Kidney (tissue), 14 donors: ENCODE results near the gene TTLL7. TPM values are rescaled to one million over a fixed set of nuclear protein-coding genes. Genes with fewer than 3 reads are reported as not detected.

Experiments
- DNase-seq, 5 donors: peaks; one replicate each; pipeline ENCODE4 v3.0.0-alpha.2; 2013 to 2020
- FAIRE-seq: peaks from 2 replicates; lab custom pipeline; 2012; peaks lifted over from hg19 to GRCh38; lab: Jason Lieb, UNC
- H3K27ac ChIP-seq, 2 donors: one replicate each; pipeline ENCODE4 v1.7.0; 2013; ENCODE audit warnings: low read depth in 2 of 2, low read length in 2 of 2, inconsistent platforms in 1 of 2
- H3K27me3 ChIP-seq: one replicate; pipeline ENCODE4 v1.7.1; 2013; ENCODE audit warnings: low read length, inconsistent platforms; ENCODE audit not compliant: control insufficient read depth, insufficient read depth
- H3K36me3 ChIP-seq, 3 donors: one replicate each; pipeline versions ENCODE4 v1.7.0 to v1.7.1; 2013; ENCODE audit warnings: low read length in 3 of 3, control low read depth in 1 of 3, inconsistent platforms in 1 of 3; ENCODE audit not compliant: insufficient read depth in 3 of 3, control insufficient read depth in 2 of 3
- H3K4me1 ChIP-seq, 3 donors: one replicate each; pipeline versions ENCODE4 v1.7.0 to v1.7.1; 2013; ENCODE audit warnings: low read length in 3 of 3, inconsistent platforms in 1 of 3, low read depth in 1 of 3; ENCODE audit not compliant: control insufficient read depth in 2 of 3, insufficient read depth in 2 of 3
- H3K4me3 ChIP-seq, 3 donors: one replicate each; pipeline versions ENCODE4 v1.7.0 to v1.8.1; 2013; ENCODE audit warnings: low read length in 3 of 3, control low read depth in 1 of 3, inconsistent platforms in 1 of 3
- H3K9ac ChIP-seq, 3 donors: one replicate each; pipeline versions ENCODE4 v1.7.0 to v1.7.1; 2013; ENCODE audit warnings: low read length in 3 of 3, control low read depth in 1 of 3, inconsistent platforms in 1 of 3
- H3K9me3 ChIP-seq, 3 donors: one replicate each; pipeline versions ENCODE4 v1.7.0 to v1.7.1; 2013; ENCODE audit warnings: low read length in 3 of 3, control low read depth in 1 of 3, inconsistent platforms in 1 of 3; ENCODE audit not compliant: control insufficient read depth in 2 of 3, insufficient read depth in 1 of 3
- intact Hi-C: fragments of 100-400 bp; cut with DNase I; formaldehyde crosslinking; loops from one replicate; pipeline ENCODE4 v1.11.1; 2022
- polyA plus RNA-seq: library from polyadenylated mRNA; stranded (reverse); fragments of 350-450 nt; fragmentation: Illumina TruSeq; extraction: RNeasy Lipid Tissue Mini Kit (QIAGEN cat#74804); gene quantifications from one replicate; pipeline ENCODE4 v1.2.3, GENCODE V29; 2014; ENCODE audit warnings: low read depth, low replicate concordance; ENCODE audit not compliant: insufficient read depth
- total RNA-seq: library from RNA; stranded (reverse); fragmentation: NEBNext Ultra II Directional; extraction: Animal tissue kit (Norgen Biotek cat#: 25700); gene quantifications from one replicate; pipeline ENCODE4 v1.2.1, GENCODE V29; 2021
- TF ChIP-seq, protein P1 (sequence below): IDR thresholded peaks from 3 replicates; pipeline ENCODE4 v1.5.1; 2012; ENCODE audit warnings: mild to moderate bottlenecking, moderate library complexity, borderline replicate concordance; ENCODE audit not compliant: insufficient read depth; ENCODE audit errors: extremely low read depth
- donor health status: control.
- donor health status: control.
- donor health status: control.
- donor health status: control.
- donor health status: control.
- donor health status: DM: yes; HTN: yes; CAD: no.
- donor health status: Normal renal cell carcinoma (clear cell type).

Gene TTLL7
- total and polyA plus RNA-seq, 2 donors from 2014 or later: 2.3 to 7.0 TPM

DNA sequence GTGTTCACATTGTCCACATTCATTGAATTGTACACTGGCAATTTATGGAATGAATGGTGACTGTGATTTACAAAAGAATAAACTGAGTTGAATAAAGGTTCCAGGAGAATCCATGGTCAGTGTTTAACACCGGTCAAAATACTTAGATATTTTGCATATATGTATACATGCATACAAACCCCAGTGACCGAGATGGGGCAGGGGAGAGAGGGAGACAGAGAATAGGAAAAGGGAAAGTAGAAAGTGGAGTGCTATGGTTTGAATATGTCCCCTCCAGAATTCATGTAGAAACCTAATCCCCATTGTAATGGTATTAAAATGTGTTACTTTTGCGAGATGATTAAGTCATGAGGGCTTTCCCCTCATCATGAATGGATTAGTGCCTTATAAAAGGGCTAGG is 154.4 kb downstream of the TTLL7 start:
- H3K27me3 ChIP-seq: no peaks in the 10 kb centered on the region
- FAIRE-seq: no peak
- H3K9me3 ChIP-seq: no peaks in the 10 kb centered on the region
- TF ChIP-seq, protein P1, sequence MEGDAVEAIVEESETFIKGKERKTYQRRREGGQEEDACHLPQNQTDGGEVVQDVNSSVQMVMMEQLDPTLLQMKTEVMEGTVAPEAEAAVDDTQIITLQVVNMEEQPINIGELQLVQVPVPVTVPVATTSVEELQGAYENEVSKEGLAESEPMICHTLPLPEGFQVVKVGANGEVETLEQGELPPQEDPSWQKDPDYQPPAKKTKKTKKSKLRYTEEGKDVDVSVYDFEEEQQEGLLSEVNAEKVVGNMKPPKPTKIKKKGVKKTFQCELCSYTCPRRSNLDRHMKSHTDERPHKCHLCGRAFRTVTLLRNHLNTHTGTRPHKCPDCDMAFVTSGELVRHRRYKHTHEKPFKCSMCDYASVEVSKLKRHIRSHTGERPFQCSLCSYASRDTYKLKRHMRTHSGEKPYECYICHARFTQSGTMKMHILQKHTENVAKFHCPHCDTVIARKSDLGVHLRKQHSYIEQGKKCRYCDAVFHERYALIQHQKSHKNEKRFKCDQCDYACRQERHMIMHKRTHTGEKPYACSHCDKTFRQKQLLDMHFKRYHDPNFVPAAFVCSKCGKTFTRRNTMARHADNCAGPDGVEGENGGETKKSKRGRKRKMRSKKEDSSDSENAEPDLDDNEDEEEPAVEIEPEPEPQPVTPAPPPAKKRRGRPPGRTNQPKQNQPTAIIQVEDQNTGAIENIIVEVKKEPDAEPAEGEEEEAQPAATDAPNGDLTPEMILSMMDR: no peak
- peaks cover 0 to 2% (median 0%) of the 10 kb centered on the region in 3 donors for H3K4me1 ChIP-seq
- intact Hi-C loops: no loop called here
- DNase-seq: no peak
- H3K36me3 ChIP-seq: no peaks in the 10 kb centered on the region
- H3K4me3 ChIP-seq: no peak overlapping the region
- no peak overlapping the region for H3K27ac ChIP-seq
- no peak overlapping the region for H3K9ac ChIP-seq

DNA sequence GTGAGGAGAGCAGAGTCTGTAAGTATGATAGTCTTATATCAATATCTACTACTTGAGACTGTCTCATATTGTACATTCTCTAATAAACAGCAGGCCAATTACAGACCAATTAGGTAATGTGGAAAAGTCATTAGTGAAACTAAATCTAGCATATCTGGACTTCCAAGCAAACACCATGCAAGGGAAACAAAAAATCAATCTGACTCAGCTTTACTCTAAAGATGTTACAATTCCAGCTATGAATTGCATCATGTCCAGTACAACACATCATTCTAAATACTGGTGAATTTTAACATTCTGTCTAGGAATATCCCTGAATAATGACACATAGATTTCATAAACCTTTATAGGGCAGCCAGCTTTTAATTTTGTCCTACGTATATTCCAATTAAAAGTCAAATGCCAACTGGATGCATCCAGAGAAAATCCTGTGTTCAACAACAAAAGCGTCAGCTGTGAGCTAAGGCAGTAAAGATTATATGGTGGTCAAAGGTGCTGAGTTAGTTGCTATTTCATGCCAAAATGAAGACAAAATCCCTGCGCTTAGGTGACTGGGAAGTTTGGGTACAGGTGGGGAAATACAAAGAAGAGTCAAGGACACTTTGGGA is 159.3 kb downstream of the TTLL7 start:
- DNase-seq (no peak), FAIRE-seq (no peak)
- no peaks in the 10 kb centered on the region for H3K27me3 ChIP-seq
- H3K27ac ChIP-seq: no peak overlapping the region
- TF ChIP-seq, protein P1: no peak
- H3K4me1 ChIP-seq: no peaks in the 10 kb centered on the region
- intact Hi-C loops: no loop called here
- H3K9me3 ChIP-seq: no peaks in the 10 kb centered on the region
- H3K36me3 ChIP-seq: no peaks in the 10 kb centered on the region
- no peak overlapping the region for H3K9ac ChIP-seq
- no peak overlapping the region for H3K4me3 ChIP-seq

DNA sequence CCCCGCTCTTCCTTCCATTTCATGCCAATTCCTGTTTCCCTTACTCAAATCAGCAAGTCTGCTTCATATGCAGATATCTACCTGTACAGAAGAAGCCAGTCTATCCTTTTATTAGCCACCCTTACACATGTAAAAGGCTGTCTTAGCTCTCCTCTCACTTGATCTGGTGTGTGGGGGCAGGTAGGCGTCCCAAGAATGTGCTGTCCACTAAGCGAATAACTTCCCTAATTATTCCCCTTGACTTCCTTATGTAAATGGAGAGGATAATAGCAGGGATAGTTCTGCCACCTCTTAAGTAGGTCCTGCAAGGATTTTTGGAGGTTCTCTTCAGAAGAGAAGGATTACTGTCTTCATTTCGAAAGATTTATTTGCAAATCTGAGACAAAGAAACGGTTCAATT is 160.4 kb downstream of the TTLL7 start:
- TF ChIP-seq, protein P1: no peak
- no peaks in the 10 kb centered on the region for H3K4me1 ChIP-seq
- H3K27me3 ChIP-seq: no peaks in the 10 kb centered on the region
- H3K4me3 ChIP-seq: no peak overlapping the region
- H3K9ac ChIP-seq: no peak overlapping the region
- H3K36me3 ChIP-seq: no peaks in the 10 kb centered on the region
- H3K9me3 ChIP-seq: no peaks in the 10 kb centered on the region
- FAIRE-seq: no peak
- H3K27ac ChIP-seq: no peak overlapping the region
- intact Hi-C loops: no loop called here
- DNase-seq: no peak

DNA sequence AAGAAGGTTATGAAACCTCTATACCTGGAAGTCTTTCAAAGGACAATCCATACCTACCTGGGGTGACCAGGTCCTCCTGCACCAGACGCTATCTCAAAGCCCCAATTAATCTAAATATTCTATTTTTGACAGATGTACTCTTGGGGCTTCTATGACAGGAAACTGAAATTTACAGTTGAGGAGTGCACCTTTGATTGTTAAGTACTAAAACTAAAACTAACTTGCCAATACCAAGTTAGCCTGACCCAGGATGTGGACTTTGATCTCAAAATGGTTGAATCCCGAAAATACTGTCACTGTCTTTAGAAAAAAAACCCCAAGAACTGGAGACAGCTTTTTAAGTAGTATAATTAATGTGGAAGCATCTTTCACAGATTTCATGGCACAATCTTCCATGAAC is 162.4 kb downstream of the TTLL7 start:
- H3K36me3 ChIP-seq: no peaks in the 10 kb centered on the region
- TF ChIP-seq, protein P1: no peak
- intact Hi-C loops: no loop called here

More for the DNA sequence above, 162.4 kb downstream of the TTLL7 start:
- no peak overlapping the region for H3K27ac ChIP-seq
- FAIRE-seq: no peak
- H3K4me3 ChIP-seq: no peak overlapping the region
- no peaks in the 10 kb centered on the region for H3K9me3 ChIP-seq
- no peaks in the 10 kb centered on the region for H3K27me3 ChIP-seq
- no peaks in the 10 kb centered on the region for H3K4me1 ChIP-seq
- H3K9ac ChIP-seq: no peak overlapping the region
- DNase-seq: no peak
